ENCODE data around the gene ZMIZ1.

Gene ZMIZ1

GRCh38 chr10:79125092-79125491, 56.3 kb downstream of the ZMIZ1 start:
- no peak for DNase-seq

DNA sequence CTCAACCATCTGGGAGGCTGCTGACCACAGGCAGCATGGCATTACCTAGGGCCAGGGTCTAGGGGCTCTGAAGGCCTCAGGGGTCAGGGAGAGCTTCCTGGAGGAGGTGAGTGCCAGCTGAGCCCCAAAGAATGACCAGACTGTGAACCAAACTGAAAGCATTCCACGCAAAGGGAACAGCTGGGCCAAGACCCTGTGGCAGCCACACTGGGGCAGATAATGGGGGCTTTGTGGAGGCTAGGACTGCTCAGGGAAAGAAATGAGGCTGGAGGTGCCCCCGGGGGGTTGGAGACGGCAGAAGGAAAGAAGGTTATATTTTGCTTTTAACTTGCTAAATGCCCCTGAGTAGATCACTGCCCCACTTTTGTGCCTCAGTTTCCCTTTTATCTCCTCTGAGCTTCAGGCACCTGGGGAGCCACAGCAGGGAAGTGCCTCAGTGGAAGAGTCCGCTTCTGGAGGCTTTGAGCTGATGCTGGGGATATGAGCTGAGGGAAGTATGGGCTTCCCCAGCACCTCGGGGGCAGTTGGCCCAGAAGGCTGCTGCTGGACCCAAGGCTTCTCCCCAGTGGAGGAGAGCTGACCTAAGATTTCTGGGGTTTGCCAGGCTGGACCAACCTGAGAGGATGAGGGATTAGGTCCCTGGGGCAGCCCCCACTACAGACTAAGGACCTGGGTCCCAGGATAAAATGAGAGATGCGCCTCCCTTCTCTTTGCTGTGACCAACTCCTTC, 57.8 kb downstream of the ZMIZ1 start:
- DNase-seq: no peak

- no peak for DNase-seq
Observed at GRCh38 chr10:79127151-79127961, 58.6 kb downstream of the ZMIZ1 start.

GRCh38 chr10:79128241-79128922, 59.6 kb downstream of the ZMIZ1 start:
- DNase-seq: no peak

DNA sequence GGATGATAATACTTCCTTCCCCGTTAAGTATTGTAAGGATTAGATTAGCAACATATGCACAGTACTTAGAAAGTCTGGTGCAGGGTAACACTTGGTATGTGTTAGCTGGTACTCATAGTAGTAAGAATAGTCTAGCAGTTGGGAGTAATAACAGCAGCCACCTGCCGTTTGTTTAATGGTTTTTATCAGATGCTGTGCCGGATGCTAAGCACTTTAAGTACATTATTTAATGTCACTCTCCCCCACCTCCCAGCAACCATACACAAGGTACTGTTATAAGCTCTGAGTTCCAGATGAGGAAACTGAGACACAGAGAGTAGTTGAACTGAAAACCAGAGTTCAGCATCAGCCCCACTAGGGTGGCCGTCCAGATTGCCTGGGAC, 60.1 kb downstream of the ZMIZ1 start:
- no peak for DNase-seq

DNA sequence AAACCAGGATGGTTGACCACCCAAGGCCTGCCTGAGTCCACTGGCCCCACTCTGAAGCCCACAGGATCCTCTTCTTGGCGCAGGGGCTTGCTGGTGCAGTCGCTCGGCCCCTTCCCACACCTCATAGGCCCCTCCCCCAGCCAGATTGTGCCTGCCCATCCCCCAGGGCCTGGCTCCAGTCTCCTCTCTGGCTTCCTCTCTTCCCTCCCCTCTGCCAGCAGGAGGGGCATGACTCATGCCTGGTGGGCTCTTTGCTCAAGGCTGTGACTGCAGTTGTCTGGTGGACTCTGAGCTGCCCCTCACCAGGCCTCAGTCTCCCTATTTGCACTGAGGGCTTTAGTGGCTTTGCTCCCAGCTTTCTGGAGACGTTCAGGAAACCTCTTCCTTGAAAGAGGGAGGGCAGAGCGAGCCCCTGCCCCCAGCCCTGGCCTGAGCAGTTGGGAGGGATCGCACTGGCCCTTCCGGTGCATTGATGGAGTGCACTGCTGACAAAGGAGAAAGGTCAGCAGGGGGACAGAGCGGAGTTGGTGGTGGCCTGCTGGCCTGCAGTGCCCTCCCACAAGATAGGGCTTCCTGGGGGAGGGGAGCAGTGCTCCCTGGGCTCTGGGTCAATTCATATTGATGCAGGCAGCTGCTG, 60.7 kb downstream of the ZMIZ1 start:
- no peak for DNase-seq

DNA sequence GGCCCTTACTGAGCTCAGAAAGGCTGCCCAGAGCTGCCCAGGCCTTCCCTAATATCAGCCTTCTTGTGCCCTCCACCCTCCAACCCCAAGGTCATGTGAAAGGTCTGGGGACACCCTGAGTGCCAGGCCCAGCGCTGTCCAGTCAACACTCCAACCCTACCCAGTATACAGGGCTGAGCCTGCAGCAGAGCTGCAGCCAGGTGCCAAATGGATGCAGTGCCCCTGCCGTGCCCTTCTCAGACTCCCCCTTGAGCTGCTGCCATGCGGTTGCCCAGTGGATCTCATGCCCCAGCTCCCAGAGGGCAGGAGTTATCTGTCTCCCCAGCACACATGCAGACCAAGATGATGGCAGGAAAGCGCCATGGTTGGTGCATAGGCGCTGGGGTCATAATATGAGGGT, 61.5 kb downstream of the ZMIZ1 start:
- DNase-seq: no peak

DNA sequence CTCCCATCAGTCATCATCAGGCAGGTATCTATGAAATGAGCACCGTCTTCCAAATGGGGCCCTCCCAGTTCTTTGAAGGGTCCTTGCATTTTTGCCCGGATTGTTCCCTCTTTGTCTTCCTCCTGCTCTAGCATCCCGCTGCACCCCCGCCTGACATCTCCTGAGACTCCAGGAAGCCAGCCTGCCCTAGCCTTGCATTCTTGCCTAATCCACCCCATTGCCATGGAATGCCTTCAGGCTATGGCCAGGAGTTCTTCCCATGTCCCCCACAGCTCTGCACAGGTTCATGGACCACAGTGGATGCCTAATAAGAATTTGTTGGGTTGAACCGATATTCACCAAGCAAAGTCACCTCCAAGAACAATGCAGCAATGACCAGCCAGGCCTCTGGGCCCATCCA, 62.1 kb downstream of the ZMIZ1 start:
- no peak for DNase-seq

DNA sequence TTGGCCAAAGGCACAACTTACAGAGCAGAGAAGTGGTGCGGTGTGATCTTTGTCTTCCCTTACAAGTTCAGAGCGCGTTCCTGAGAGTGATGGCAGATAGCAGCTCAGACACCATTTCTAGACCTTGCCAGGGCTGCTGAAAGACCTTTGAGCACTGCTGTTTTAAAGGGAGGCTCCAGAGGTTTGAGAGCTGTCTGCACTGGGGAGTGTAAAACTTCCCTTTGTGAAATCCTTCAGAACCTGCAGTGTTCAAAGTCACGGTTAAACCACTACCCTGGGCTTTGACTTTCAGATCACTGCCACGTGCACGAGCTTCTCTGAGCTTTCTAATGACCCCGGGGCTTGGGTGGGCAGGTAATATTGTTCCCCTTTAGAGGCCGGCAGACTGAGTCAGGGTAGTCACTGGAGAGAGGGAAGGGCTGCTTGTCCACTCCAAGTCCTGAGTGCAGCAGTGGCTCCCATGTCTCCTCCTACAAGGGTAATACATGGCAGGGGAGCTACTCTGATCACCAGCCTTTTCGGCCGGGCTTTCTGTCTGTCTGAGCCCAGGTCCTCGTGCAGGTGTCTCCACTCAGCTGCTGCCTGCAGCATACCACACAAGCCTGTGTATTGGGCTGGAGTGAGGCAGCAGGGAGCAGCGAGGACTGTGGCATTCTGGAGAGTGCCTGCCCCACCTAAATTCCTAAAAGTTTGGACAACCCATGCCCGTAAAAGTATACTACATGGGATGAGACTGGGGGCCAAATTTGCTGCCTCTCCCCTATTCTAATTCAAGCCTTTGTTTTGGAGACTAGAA, 63.3 kb downstream of the ZMIZ1 start:
- no peak for DNase-seq

DNA sequence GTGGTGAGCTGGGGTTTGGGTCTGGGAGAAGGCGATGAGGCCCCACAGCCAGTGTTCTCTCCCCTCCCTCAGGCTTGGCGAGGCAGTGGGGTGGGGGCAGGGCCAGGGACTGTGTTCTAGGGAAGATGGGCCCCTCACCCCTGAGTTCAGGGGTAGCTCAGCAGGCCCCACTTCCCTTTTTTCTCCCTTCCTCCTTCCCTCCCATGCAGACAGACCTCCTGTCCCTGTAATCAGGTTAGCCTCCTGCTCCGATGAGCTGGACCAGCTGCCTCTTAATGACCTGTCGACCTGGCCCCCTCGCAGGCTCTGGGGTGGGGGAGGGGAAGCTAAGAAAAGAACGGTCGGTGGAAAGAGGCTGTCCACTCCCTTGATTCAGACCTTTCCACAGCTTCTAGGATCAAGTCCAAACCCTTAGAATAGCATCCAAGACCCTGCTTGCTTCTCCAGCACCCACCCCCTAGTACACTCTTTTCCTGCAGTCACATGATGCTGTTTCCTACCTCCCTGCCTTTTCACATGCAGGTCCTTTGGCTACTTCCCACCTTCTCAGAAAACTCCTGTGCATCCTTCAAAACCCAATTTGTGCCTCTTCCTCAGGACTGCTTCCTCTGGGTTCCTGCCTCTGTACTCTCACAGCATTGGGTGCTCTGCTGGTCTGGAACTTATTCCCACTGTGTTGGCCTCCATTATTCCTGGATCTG, 64.1 kb downstream of the ZMIZ1 start:
- DNase-seq: no peak

GRCh38 chr10:79133416-79133815, 64.7 kb downstream of the ZMIZ1 start:
- DNase-seq: no peak

DNA sequence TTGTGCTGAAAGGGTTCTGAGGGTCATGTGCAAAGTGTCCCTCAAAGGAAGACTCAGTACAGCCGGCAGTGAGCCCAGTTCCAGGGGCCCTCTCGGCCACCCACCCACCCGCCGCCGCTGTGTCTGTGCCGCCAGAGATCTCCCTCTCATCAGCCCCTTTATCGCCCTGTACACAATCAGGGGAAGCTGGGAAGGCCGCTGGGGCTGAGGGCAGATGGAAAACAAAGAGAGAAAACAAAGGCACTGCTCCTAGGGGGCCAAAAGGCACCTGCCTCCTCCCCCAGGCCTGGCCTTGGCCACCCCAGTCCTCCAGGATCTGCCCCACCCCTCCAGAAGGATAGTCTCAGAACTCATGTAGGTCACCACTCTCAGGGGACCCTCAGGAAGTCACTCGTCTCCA, 67.0 kb downstream of the ZMIZ1 start:
- no peak for DNase-seq

GRCh38 chr10:79136236-79137005, 67.7 kb downstream of the ZMIZ1 start:
- no peak for DNase-seq

DNA sequence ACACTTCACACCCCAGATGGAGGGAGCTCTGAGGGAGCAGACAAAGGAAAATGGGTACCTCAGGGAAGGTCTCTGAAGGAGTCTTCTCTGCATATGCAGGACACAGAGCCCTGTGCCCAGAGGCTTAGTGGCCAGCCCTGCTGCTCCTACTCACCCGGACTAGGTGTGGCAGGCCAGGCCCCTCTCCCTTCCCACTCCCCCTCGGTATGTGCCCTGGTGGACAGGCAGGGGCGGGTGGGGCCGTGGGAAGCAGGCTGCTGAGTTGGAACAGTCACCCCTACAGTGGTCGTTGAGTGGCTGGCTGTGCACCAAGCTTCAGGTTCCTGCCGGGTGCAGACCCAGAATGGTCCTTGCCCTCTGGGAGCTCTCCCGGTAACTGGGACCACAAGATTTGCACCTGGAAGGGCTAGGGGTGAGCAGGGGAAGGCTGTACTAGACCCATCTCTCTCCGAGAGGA, 68.6 kb downstream of the ZMIZ1 start:
- DNase-seq: no peak

DNA sequence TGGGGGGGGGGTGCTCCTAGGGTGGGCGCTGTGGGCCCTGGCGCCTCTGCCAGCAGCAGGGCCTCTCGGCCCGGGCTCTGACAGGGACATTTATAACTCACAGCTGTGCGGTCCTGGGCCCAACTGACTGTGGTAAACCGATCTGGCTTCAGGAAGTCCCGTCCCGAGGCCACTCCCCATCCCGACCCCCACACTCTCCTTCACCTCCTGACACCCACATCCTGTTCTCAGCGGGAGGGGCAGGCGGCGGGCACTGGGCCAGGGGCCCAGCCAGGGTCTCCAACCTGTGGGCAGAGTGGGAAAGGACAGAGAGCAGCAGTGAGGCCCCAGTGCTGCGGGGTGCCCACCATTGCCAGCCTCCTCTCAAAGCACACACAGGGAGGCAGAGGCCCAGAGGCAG, 69.1 kb downstream of the ZMIZ1 start:
- peak; percentile 58 for DNase-seq

- no peak for DNase-seq
Observed at GRCh38 chr10:79138449-79139123, 69.8 kb downstream of the ZMIZ1 start.

GRCh38 chr10:79139124-79139835, 70.5 kb downstream of the ZMIZ1 start:
- no peak for DNase-seq

GRCh38 chr10:79140085-79140793, 71.5 kb downstream of the ZMIZ1 start:
- DNase-seq: no peak

DNA sequence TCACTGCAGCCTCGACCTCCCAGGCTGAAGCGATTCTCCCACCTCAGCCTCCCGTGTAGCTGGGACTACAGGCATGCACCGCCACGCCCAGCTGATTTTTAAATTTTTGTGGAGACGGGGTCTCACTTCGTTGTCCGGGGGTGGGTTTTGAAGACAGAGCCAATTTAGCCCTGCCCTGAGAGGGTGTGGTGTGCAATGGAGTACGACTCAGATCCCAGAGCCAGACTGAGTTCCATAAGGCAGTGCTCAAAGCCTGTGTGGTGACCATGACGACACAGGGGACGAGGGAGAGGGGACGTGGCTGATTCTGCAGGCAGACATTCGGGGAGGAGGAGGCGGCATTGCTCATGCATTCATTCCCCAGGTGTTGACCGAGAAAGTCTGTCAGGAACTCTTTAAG, 72.1 kb downstream of the ZMIZ1 start:
- no peak for DNase-seq

All from activated CD4-positive, alpha-beta T cell treated with anti-CD3 and anti-CD28 coated beads for 48 hours (primary cell).